Esophagus muscularis mucosa (tissue), 3 donors: Measurements from ENCODE around the gene CNN3.

ENCODE experiments used
- CTCF ChIP-seq, 3 experiments: fragments of 200-600 bp in 2 of 3; fragments of 450-650 bp in 1 of 3; sonication (generic) in 2 of 3; IDR thresholded peaks; one replicate each; pipeline ENCODE4 v1.5.1; 2017 to 2019; ENCODE audit warnings: antibody characterized with exemption in 3 of 3, mild to moderate bottlenecking in 2 of 3, moderate library complexity in 1 of 3
- POLR2AphosphoS5 ChIP-seq, 2 donors: sonication (generic); formaldehyde crosslinking; IDR thresholded peaks; one replicate each; pipeline ENCODE4 v1.6.1; 2017; ENCODE audit warnings: antibody characterized with exemption in 2 of 2

DNA sequence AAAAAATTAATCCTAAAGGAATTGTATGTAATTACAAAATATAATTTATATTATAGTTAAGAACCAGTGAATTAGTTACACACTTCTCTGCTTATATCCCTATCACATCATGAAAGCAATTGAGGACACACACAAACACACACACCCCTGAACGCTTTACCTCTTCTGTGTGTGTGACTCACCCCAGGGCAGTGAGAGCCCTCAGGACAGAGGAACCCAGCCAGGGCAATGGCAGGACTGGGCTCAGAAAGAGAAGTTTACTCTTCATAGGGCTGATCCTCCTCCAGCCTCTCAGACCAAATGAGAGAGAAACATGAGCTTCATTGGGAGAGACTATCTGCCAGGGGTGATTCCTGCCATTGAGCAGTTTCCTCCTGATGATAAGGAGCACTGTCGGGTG is 68.6 kb downstream of the CNN3 start:
- TF ChIP-seq CTCF (IDR thresholded peaks at IDR 0.05) (no peak), POLR2AphosphoS5 (IDR thresholded peaks at IDR 0.05) (no peak)
